ENCODE results near the gene EPN2.

EPN2 gene

GRCh38 chr17:19357761-19358160 lies 120.6 kb downstream of the EPN2 start:
- Histone ChIP-seq H3K9me3 (no peaks in the 10 kb centered on the region), H3K36me3 (no peaks in the 10 kb centered on the region), H3K4me3 (ENCODE audit: low read depth, low read length) (no peak overlapping the region), H3K4me1 (no peaks in the 10 kb centered on the region), H3K27me3 (no peaks in the 10 kb centered on the region)
- no peak for DNase-seq
- no peak for TF ChIP-seq CTCF (IDR thresholded peaks at IDR 0.05; ENCODE audit: low read depth, low read length)

GRCh38 chr17:19359151-19359550 lies 122.0 kb downstream of the EPN2 start:
- Histone ChIP-seq H3K27me3 (no peaks in the 10 kb centered on the region), H3K4me1 (no peaks in the 10 kb centered on the region), H3K36me3 (no peaks in the 10 kb centered on the region), H3K4me3 (ENCODE audit: low read depth, low read length) (no peak overlapping the region), H3K9me3 (no peaks in the 10 kb centered on the region)
- TF ChIP-seq CTCF (IDR thresholded peaks at IDR 0.05; ENCODE audit: low read depth, low read length) = no peak
- no peak for DNase-seq

DNA sequence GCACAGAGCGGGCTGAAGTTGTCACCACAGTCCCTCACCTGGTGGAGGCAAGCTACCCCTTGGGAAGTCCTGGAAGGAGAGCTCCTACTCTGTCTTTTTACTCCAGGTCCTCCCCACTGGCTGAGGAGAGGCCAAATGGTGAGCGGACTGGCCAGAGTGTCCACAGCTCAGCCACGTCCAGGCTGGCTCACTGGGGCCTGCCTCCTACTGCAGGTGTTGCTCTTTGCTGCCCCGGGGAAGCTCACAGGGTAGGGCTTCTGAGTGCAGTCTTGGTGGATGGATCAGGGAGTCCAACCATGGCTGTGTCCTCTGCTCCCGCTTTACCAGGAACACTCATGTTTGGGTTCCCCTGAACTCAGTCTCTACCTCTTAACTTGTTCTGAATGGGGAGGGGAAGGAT lies 122.7 kb downstream of the EPN2 start:
- H3K4me1 ChIP-seq = no peaks in the 10 kb centered on the region
- no peaks in the 10 kb centered on the region for H3K36me3 ChIP-seq
- H3K4me3 ChIP-seq (ENCODE audit: low read depth, low read length) = no peak overlapping the region
- no peak for DNase-seq
- H3K9me3 ChIP-seq = no peaks in the 10 kb centered on the region
- no peak for TF ChIP-seq CTCF (IDR thresholded peaks at IDR 0.05; ENCODE audit: low read depth, low read length)
- no peaks in the 10 kb centered on the region for H3K27me3 ChIP-seq

GRCh38 chr17:19360772-19361171 lies 123.6 kb downstream of the EPN2 start:
- no peak for DNase-seq
- no peaks in the 10 kb centered on the region for H3K4me1 ChIP-seq
- H3K9me3 ChIP-seq = no peaks in the 10 kb centered on the region
- TF ChIP-seq CTCF (IDR thresholded peaks at IDR 0.05; ENCODE audit: low read depth, low read length) = no peak
- no peaks in the 10 kb centered on the region for H3K36me3 ChIP-seq
- H3K27me3 ChIP-seq = no peaks in the 10 kb centered on the region
- H3K4me3 ChIP-seq (ENCODE audit: low read depth, low read length) = no peak overlapping the region

- no peak for DNase-seq
- no peaks in the 10 kb centered on the region for H3K9me3 ChIP-seq
- TF ChIP-seq CTCF (IDR thresholded peaks at IDR 0.05; ENCODE audit: low read depth, low read length) = no peak
- H3K36me3 ChIP-seq = no peaks in the 10 kb centered on the region
- no peaks in the 10 kb centered on the region for H3K4me1 ChIP-seq
- no peaks in the 10 kb centered on the region for H3K27me3 ChIP-seq
- H3K4me3 ChIP-seq (ENCODE audit: low read depth, low read length) = no peak overlapping the region
These were observed 124.2 kb downstream of the EPN2 start for GRCh38 chr17:19361326-19361725.

GRCh38 chr17:19361944-19362276 lies 124.7 kb downstream of the EPN2 start:
- no peak for DNase-seq
- H3K4me3 ChIP-seq (ENCODE audit: low read depth, low read length) = peak overlapping the region; percentile 67
- H3K36me3 ChIP-seq = no peaks in the 10 kb centered on the region
- no peaks in the 10 kb centered on the region for H3K9me3 ChIP-seq
- no peaks in the 10 kb centered on the region for H3K4me1 ChIP-seq
- no peaks in the 10 kb centered on the region for H3K27me3 ChIP-seq
- no peak for TF ChIP-seq CTCF (IDR thresholded peaks at IDR 0.05; ENCODE audit: low read depth, low read length)

Measured in BE2C (cell line).